SK-N-SH (cell line): ENCODE data around the gene RHBDL2. TPM values are rescaled to one million over a fixed set of nuclear protein-coding genes. Genes with fewer than 3 reads are reported as not detected.

Experiments used
- CTCF ChIA-PET: fragments of 300-600, 350-600 bp; formaldehyde crosslinking; extraction: SDS; loops from one replicate; lab custom pipeline; 2021; lab: Yijun Ruan, JAX
- POLR2A ChIA-PET: fragments of 350-600 bp; sonication (Branson Sonifier 250); formaldehyde crosslinking; extraction: SDS; loops from one replicate; lab custom pipeline; 2020; ENCODE audit warnings: antibody characterized with exemption, inconsistent platforms; lab: Yijun Ruan, JAX
- DNase-seq: peaks from one replicate; pipeline ENCODE4 v3.0.0; 2012
- H2AFZ ChIP-seq: fragments of 200-600 bp; sonication (generic); 2 replicates; pipeline ENCODE4 v1.8.1; 2016; ENCODE audit warnings: antibody characterized with exemption, mild to moderate bottlenecking, low read depth
- H3F3A ChIP-seq: fragments of 200-600 bp; sonication (generic); replicated peaks from 2 replicates; pipeline ENCODE3; 2016; ENCODE audit warnings: antibody characterized with exemption, mild to moderate bottlenecking; ENCODE audit not compliant: insufficient read depth
- H3K27ac ChIP-seq, 2 experiments: fragments of 200-500 bp in 1 of 2; fragments of 200-600 bp in 1 of 2; sonication (Bioruptor generic) in 1 of 2; sonication (generic), shearing (Covaris generic) in 1 of 2; 2 replicates each; pipeline versions ENCODE4 v1.5.1 to v1.6.1; 2014 to 2016; ENCODE audit warnings: low read depth in 2 of 2, inconsistent platforms in 1 of 2, low read length in 1 of 2, mild to moderate bottlenecking in 1 of 2, mixed read lengths in 1 of 2
- H3K27me3 ChIP-seq: fragments of 200-600 bp; sonication (generic), shearing (Covaris generic); 2 replicates; pipeline ENCODE4 v1.6.1; 2016; ENCODE audit warnings: mixed run types; ENCODE audit not compliant: insufficient read depth
- H3K36me3 ChIP-seq, 2 experiments: fragments of 200-500 bp in 1 of 2; fragments of 200-600 bp in 1 of 2; sonication (Bioruptor generic) in 1 of 2; sonication (generic) in 1 of 2; replicated peaks in 1 of 2; 2 replicates each; pipeline versions ENCODE3 to v1.5.1; 2014 to 2016; ENCODE audit warnings: low read length in 1 of 2, mild to moderate bottlenecking in 1 of 2; ENCODE audit not compliant: insufficient read depth in 2 of 2, control insufficient read depth in 1 of 2
- H3K4me1 ChIP-seq, 2 experiments: fragments of 200-500 bp in 1 of 2; fragments of 200-600 bp in 1 of 2; sonication (Bioruptor generic) in 1 of 2; sonication (generic), shearing (Covaris generic) in 1 of 2; 2 replicates each; pipeline versions ENCODE4 v1.5.1 to v1.6.1; 2014 to 2016; ENCODE audit warnings: low read depth in 1 of 2, low read length in 1 of 2, mixed run types in 1 of 2; ENCODE audit not compliant: insufficient read depth in 2 of 2, control insufficient read depth in 1 of 2
- H3K4me2 ChIP-seq: fragments of 200-600 bp; sonication (generic), shearing (Covaris generic); 2 replicates; pipeline ENCODE4 v1.6.1; 2017; ENCODE audit warnings: mixed run types
- H3K4me3 ChIP-seq, 2 experiments: fragments of 200-500 bp in 1 of 2; fragments of 200-600 bp in 1 of 2; sonication (Bioruptor generic) in 1 of 2; sonication (generic), shearing (Covaris generic) in 1 of 2; 2 replicates each; pipeline versions ENCODE4 v1.5.1 to v1.8.1; 2014 to 2016; ENCODE audit warnings: low read depth in 2 of 2, inconsistent platforms in 1 of 2, low read length in 1 of 2, mild to moderate bottlenecking in 1 of 2, mixed read lengths in 1 of 2, moderate library complexity in 1 of 2
- H3K79me2 ChIP-seq: fragments of 200-600 bp; sonication (generic); 2 replicates; pipeline ENCODE4 v1.8.1; 2017; ENCODE audit warnings: mild to moderate bottlenecking; ENCODE audit not compliant: insufficient read depth
- H3K9ac ChIP-seq: fragments of 200-600 bp; sonication (generic); 2 replicates; pipeline ENCODE4 v1.6.1; 2017; ENCODE audit warnings: mixed run types
- H3K9me2 ChIP-seq: fragments of 200-600 bp; sonication (generic); 2 replicates; pipeline ENCODE4 v1.6.1; 2017; ENCODE audit warnings: mixed run types
- H3K9me3 ChIP-seq: fragments of 200-600 bp; sonication (generic); 2 replicates; pipeline ENCODE4 v1.6.1; 2017; ENCODE audit warnings: mixed run types, mild to moderate bottlenecking, moderate library complexity
- H4K20me1 ChIP-seq: fragments of 200-600 bp; sonication (generic); 2 replicates; pipeline ENCODE4 v1.6.1; 2017; ENCODE audit warnings: mild to moderate bottlenecking, mixed run types; ENCODE audit not compliant: insufficient read depth
- CHD2 ChIP-seq: fragments of 150-350 bp; IDR thresholded peaks from 2 replicates; pipeline ENCODE4 v1.6.1; 2018; ENCODE audit warnings: low read length; ENCODE audit not compliant: partially characterized antibody
- CTCF ChIP-seq: fragments of 200-600 bp; sonication (generic); IDR thresholded peaks from 2 replicates; pipeline ENCODE4 v1.6.1; 2017; ENCODE audit warnings: antibody characterized with exemption, mild to moderate bottlenecking, moderate library complexity
- ELF1 ChIP-seq: IDR thresholded peaks from 2 replicates; pipeline ENCODE4 v1.4.0; 2012
- EZH2phosphoT487 ChIP-seq: fragments of 200-600 bp; sonication (generic); IDR thresholded peaks from 2 replicates; pipeline ENCODE4 v1.6.1; 2017; ENCODE audit warnings: low read depth, mixed run types, mild to moderate bottlenecking, antibody characterized with exemption, moderate library complexity, borderline replicate concordance
- FOXM1 ChIP-seq: IDR thresholded peaks from 2 replicates; pipeline ENCODE4 v1.4.0; 2012; ENCODE audit warnings: low read depth, mild to moderate bottlenecking
- GABPA ChIP-seq: IDR thresholded peaks from 2 replicates; pipeline ENCODE4 v1.4.0; 2012; ENCODE audit warnings: low read depth, mild to moderate bottlenecking
- GATA2 ChIP-seq: sonication (generic); formaldehyde crosslinking; IDR thresholded peaks from 2 replicates; pipeline ENCODE4 v1.5.0; 2020; ENCODE audit warnings: mild to moderate bottlenecking, missing genetic modification reagents
- MXI1 ChIP-seq: IDR thresholded peaks from 2 replicates; pipeline ENCODE4 v1.6.1; 2012; ENCODE audit warnings: mild to moderate bottlenecking, low read depth, low read length, improper control_type of control experiment
- NFIC ChIP-seq: IDR thresholded peaks from 2 replicates; pipeline ENCODE4 v1.4.0; 2012; ENCODE audit warnings: borderline replicate concordance
- NRF1 ChIP-seq: IDR thresholded peaks from 2 replicates; pipeline ENCODE4 v1.6.1; 2012; ENCODE audit warnings: low read depth, mild to moderate bottlenecking, low read length
- POLR2AphosphoS5 ChIP-seq: IDR thresholded peaks from 2 replicates; pipeline ENCODE4 v1.6.1; 2012; ENCODE audit warnings: low read depth, low read length
- RCOR1 ChIP-seq: fragments of 150-350 bp; IDR thresholded peaks from 2 replicates; pipeline ENCODE4 v1.6.1; 2017; ENCODE audit warnings: antibody characterized with exemption, low read length
- REST ChIP-seq: IDR thresholded peaks from 2 replicates; pipeline ENCODE4 v1.6.1; 2012; ENCODE audit warnings: mild to moderate bottlenecking, low read depth, low read length, moderate library complexity
- RXRA ChIP-seq: IDR thresholded peaks from 2 replicates; pipeline ENCODE4 v1.4.0; 2012; ENCODE audit warnings: low read depth, mild to moderate bottlenecking, borderline replicate concordance
- SIN3A ChIP-seq: IDR thresholded peaks from 2 replicates; pipeline ENCODE4 v1.6.1; 2012; ENCODE audit warnings: low read depth, mild to moderate bottlenecking, low read length, moderate library complexity, borderline replicate concordance
- TAF1 ChIP-seq: IDR thresholded peaks from 2 replicates; pipeline ENCODE4 v1.6.1; 2012; ENCODE audit warnings: low read depth, mild to moderate bottlenecking, low read length, moderate library complexity, borderline replicate concordance
- TEAD4 ChIP-seq: IDR thresholded peaks from 2 replicates; pipeline ENCODE4 v1.4.0; 2012; ENCODE audit warnings: mild to moderate bottlenecking, borderline replicate concordance; ENCODE audit not compliant: insufficient read depth
- USF1 ChIP-seq: IDR thresholded peaks from 2 replicates; pipeline ENCODE4 v1.4.0; 2012; ENCODE audit warnings: low read depth, borderline replicate concordance
- YY1 ChIP-seq: IDR thresholded peaks from 2 replicates; pipeline ENCODE4 v1.4.0; 2012; ENCODE audit warnings: low read depth, mild to moderate bottlenecking
- WGBS: methylation state at CpG from one replicate; pipeline ENCODE4 v1.1.6; 2017; ENCODE audit warnings: low lambda C conversion rate; 5-methylcytosine and 5-hydroxymethylcytosine counted together
- polyA plus RNA-seq, 3 experiments: library from polyadenylated mRNA; depleted of rRNA; stranded (reverse); fragments of >200 nt; gene quantifications; 2 replicates each; pipeline ENCODE4 v1.2.3, GENCODE V29; 2012

RHBDL2 gene
- polyA plus RNA-seq, 1 of the 3 experiments (the other 2 are of a cell fraction): 0.07 TPM

- TF ChIP-seq CTCF: no peak
- no peak for TF ChIP-seq TEAD4
- TF ChIP-seq USF1: no peak
- TF ChIP-seq RXRA: no peak
- TF ChIP-seq GABPA: no peak
- TF ChIP-seq, all 33 proteins: peak for 0
Measured at GRCh38 chr1:38848071-38848470, 93.6 kb downstream of the RHBDL2 start (continued).

- Histone ChIP-seq H3K4me3 (no peak overlapping the region), H3K79me2 (peaks cover 6% of the 10 kb centered on the region), H3K36me3 (peaks cover 11 to 56% of the 10 kb centered on the region in 2 experiments), H3F3A (peaks cover 5% of the 10 kb centered on the region), H3K9me2 (no peaks in the 10 kb centered on the region), H3K9ac (no peak overlapping the region), H3K27ac (no peak overlapping the region), H3K27me3 (no peaks in the 10 kb centered on the region), H3K9me3 (no peaks in the 10 kb centered on the region), H3K4me1 (no peaks in the 10 kb centered on the region), H2AFZ (no peak overlapping the region), H3K4me2 (no peak overlapping the region), H4K20me1 (no peaks in the 10 kb centered on the region)
- 96% methylated on average over 3 of the region's 3 CpGs for WGBS
- ChIA-PET POLR2A (no interaction called here), CTCF (interaction anchor here (1.0 to 4.1 kb wide), 5 partner anchors 9 to 18 kb away, joined by 3 to 18 read pairs (median 3); partner anchors contain the start of gene RRAGC)
- DNase-seq: no peak
- TF ChIP-seq USF1 (no peak), TAF1 (no peak), EZH2phosphoT487 (no peak), CHD2 (no peak), MXI1 (no peak), REST (no peak), NRF1 (no peak), POLR2AphosphoS5 (no peak), SIN3A (no peak), RCOR1 (no peak), FOXM1 (no peak), NFIC (no peak), CTCF (no peak), GATA2 (no peak), ELF1 (no peak), YY1 (no peak), RXRA (no peak)
Measured at GRCh38 chr1:38846210-38846609, 95.4 kb downstream of the RHBDL2 start.
